Measurements from ENCODE around the gene PTH2R.

The PTH2R gene

GRCh38 chr2:208466920-208467298, 60.3 kb downstream of the PTH2R start:
- Histone ChIP-seq H2BK5ac (ENCODE audit: low read length) (no peak overlapping the region), H3K9ac (ENCODE audit: low read depth, low read length, poor library complexity) (no peak overlapping the region), H3K79me1 (ENCODE audit: low read depth, low read length) (no peaks in the 10 kb centered on the region), H3K36me3 (replicated peaks in 1 of 2; ENCODE audit: control insufficient read depth in 2 of 2, insufficient read depth in 2 of 2, low read length in 2 of 2) (no peaks in the 10 kb centered on the region), H3K27me3 (ENCODE audit: control insufficient read depth in 3 of 3, insufficient read depth in 3 of 3, low read depth in 1 of 3, low read length in 3 of 3) (no peaks in the 10 kb centered on the region), H2BK12ac (ENCODE audit: low read length) (no peak overlapping the region), H3K27ac (replicated peaks; ENCODE audit: low read length) (no peak overlapping the region), H3K18ac (ENCODE audit: low read length) (no peak overlapping the region), H3K9me3 (replicated peaks in 1 of 2; ENCODE audit: control insufficient read depth in 2 of 2, insufficient read depth in 1 of 2, low read depth in 1 of 2, low read length in 2 of 2) (no peaks in the 10 kb centered on the region), H3K4me2 (ENCODE audit: insufficient read depth, low read length, poor library complexity, severe bottlenecking) (no peak overlapping the region), H3K4me1 (ENCODE audit: control insufficient read depth in 2 of 2, insufficient read depth in 1 of 2, low read depth in 1 of 2, low read length in 2 of 2) (no peaks in the 10 kb centered on the region), H2BK15ac (ENCODE audit: low read length) (no peak overlapping the region), H3K4ac (ENCODE audit: low read length) (no peak overlapping the region), H4K8ac (ENCODE audit: low read depth, low read length) (no peak overlapping the region), H2BK120ac (ENCODE audit: low read depth, low read length) (no peak overlapping the region), H2AFZ (ENCODE audit: low read length) (no peak overlapping the region), H3K14ac (ENCODE audit: low read length) (no peak overlapping the region), H3K23ac (ENCODE audit: low read depth, low read length, poor library complexity) (no peak overlapping the region), H3K4me3 (ENCODE audit: low read length in 2 of 2) (no peak overlapping the region), H2AK5ac (ENCODE audit: low read depth, low read length) (no peak overlapping the region), H4K91ac (ENCODE audit: low read depth, low read length, poor library complexity) (no peak overlapping the region)
- no peak for DNase-seq (ENCODE audit: low spot score)
- WGBS, 2 donors (ENCODE audit: extremely low coverage in 2 of 2, insufficient read length in 2 of 2, insufficient replicate concordance in 1 of 2) = no CpG with 5 or more reads among the region's 1 CpG

GRCh38 chr2:208467564-208467963, 61.0 kb downstream of the PTH2R start:
- Histone ChIP-seq H2BK5ac (ENCODE audit: low read length) (no peak overlapping the region), H3K27me3 (ENCODE audit: control insufficient read depth in 3 of 3, insufficient read depth in 3 of 3, low read depth in 1 of 3, low read length in 3 of 3) (no peaks in the 10 kb centered on the region), H2BK120ac (ENCODE audit: low read depth, low read length) (no peak overlapping the region), H3K4ac (ENCODE audit: low read length) (no peak overlapping the region), H3K4me1 (ENCODE audit: control insufficient read depth in 2 of 2, insufficient read depth in 1 of 2, low read depth in 1 of 2, low read length in 2 of 2) (no peaks in the 10 kb centered on the region), H3K9ac (ENCODE audit: low read depth, low read length, poor library complexity) (no peak overlapping the region), H3K23ac (ENCODE audit: low read depth, low read length, poor library complexity) (no peak overlapping the region), H3K27ac (replicated peaks; ENCODE audit: low read length) (no peak overlapping the region), H2BK15ac (ENCODE audit: low read length) (no peak overlapping the region), H3K9me3 (replicated peaks in 1 of 2; ENCODE audit: control insufficient read depth in 2 of 2, insufficient read depth in 1 of 2, low read depth in 1 of 2, low read length in 2 of 2) (no peaks in the 10 kb centered on the region), H4K8ac (ENCODE audit: low read depth, low read length) (no peak overlapping the region), H2AK5ac (ENCODE audit: low read depth, low read length) (no peak overlapping the region), H4K91ac (ENCODE audit: low read depth, low read length, poor library complexity) (no peak overlapping the region), H3K79me1 (ENCODE audit: low read depth, low read length) (no peaks in the 10 kb centered on the region), H3K4me3 (ENCODE audit: low read length in 2 of 2) (no peak overlapping the region), H3K18ac (ENCODE audit: low read length) (no peak overlapping the region), H3K4me2 (ENCODE audit: insufficient read depth, low read length, poor library complexity, severe bottlenecking) (no peak overlapping the region), H2BK12ac (ENCODE audit: low read length) (no peak overlapping the region), H3K14ac (ENCODE audit: low read length) (no peak overlapping the region), H3K36me3 (replicated peaks in 1 of 2; ENCODE audit: control insufficient read depth in 2 of 2, insufficient read depth in 2 of 2, low read length in 2 of 2) (no peaks in the 10 kb centered on the region), H2AFZ (ENCODE audit: low read length) (no peak overlapping the region)
- WGBS, 2 donors (ENCODE audit: extremely low coverage in 2 of 2, insufficient read length in 2 of 2, insufficient replicate concordance in 1 of 2) = no CpG with 5 or more reads among the region's 1 CpG
- DNase-seq (ENCODE audit: low spot score) = no peak

GRCh38 chr2:208477741-208478140, 71.1 kb downstream of the PTH2R start:
- no peak overlapping the region for H3K27ac ChIP-seq (replicated peaks; ENCODE audit: low read length)
- no peaks in the 10 kb centered on the region for H3K9me3 ChIP-seq (replicated peaks in 1 of 2; ENCODE audit: control insufficient read depth in 2 of 2, insufficient read depth in 1 of 2, low read depth in 1 of 2, low read length in 2 of 2)
- H4K8ac ChIP-seq (ENCODE audit: low read depth, low read length) = no peak overlapping the region
- H3K79me1 ChIP-seq (ENCODE audit: low read depth, low read length) = no peaks in the 10 kb centered on the region
- no peak overlapping the region for H3K23ac ChIP-seq (ENCODE audit: low read depth, low read length, poor library complexity)
- DNase-seq (ENCODE audit: low spot score) = no peak
- H2BK120ac ChIP-seq (ENCODE audit: low read depth, low read length) = no peak overlapping the region
- no peak overlapping the region for H2BK15ac ChIP-seq (ENCODE audit: low read length)
- H3K27me3 ChIP-seq (ENCODE audit: control insufficient read depth in 3 of 3, insufficient read depth in 3 of 3, low read depth in 1 of 3, low read length in 3 of 3) = no peaks in the 10 kb centered on the region
- H2AFZ ChIP-seq (ENCODE audit: low read length) = no peak overlapping the region
- no peak overlapping the region for H3K4me2 ChIP-seq (ENCODE audit: insufficient read depth, low read length, poor library complexity, severe bottlenecking)
- H2BK5ac ChIP-seq (ENCODE audit: low read length) = no peak overlapping the region
- H3K4me3 ChIP-seq (ENCODE audit: low read length in 2 of 2) = no peak overlapping the region
- H3K14ac ChIP-seq (ENCODE audit: low read length) = no peak overlapping the region
- H2AK5ac ChIP-seq (ENCODE audit: low read depth, low read length) = no peak overlapping the region
- no peaks in the 10 kb centered on the region for H3K36me3 ChIP-seq (replicated peaks in 1 of 2; ENCODE audit: control insufficient read depth in 2 of 2, insufficient read depth in 2 of 2, low read length in 2 of 2)
- H3K18ac ChIP-seq (ENCODE audit: low read length) = no peak overlapping the region
- H4K91ac ChIP-seq (ENCODE audit: low read depth, low read length, poor library complexity) = no peak overlapping the region
- H2BK12ac ChIP-seq (ENCODE audit: low read length) = no peak overlapping the region
- H3K4me1 ChIP-seq (ENCODE audit: control insufficient read depth in 2 of 2, insufficient read depth in 1 of 2, low read depth in 1 of 2, low read length in 2 of 2) = no peaks in the 10 kb centered on the region
- H3K4ac ChIP-seq (ENCODE audit: low read length) = no peak overlapping the region
- no peak overlapping the region for H3K9ac ChIP-seq (ENCODE audit: low read depth, low read length, poor library complexity)

- Histone ChIP-seq H2AK5ac (ENCODE audit: low read depth, low read length) (no peak overlapping the region), H3K9ac (ENCODE audit: low read depth, low read length, poor library complexity) (no peak overlapping the region), H2AFZ (ENCODE audit: low read length) (no peak overlapping the region), H4K91ac (ENCODE audit: low read depth, low read length, poor library complexity) (no peak overlapping the region), H3K23ac (ENCODE audit: low read depth, low read length, poor library complexity) (no peak overlapping the region), H3K36me3 (replicated peaks in 1 of 2; ENCODE audit: control insufficient read depth in 2 of 2, insufficient read depth in 2 of 2, low read length in 2 of 2) (no peaks in the 10 kb centered on the region), H3K79me1 (ENCODE audit: low read depth, low read length) (no peaks in the 10 kb centered on the region), H3K9me3 (replicated peaks in 1 of 2; ENCODE audit: control insufficient read depth in 2 of 2, insufficient read depth in 1 of 2, low read depth in 1 of 2, low read length in 2 of 2) (no peaks in the 10 kb centered on the region), H3K27me3 (ENCODE audit: control insufficient read depth in 3 of 3, insufficient read depth in 3 of 3, low read depth in 1 of 3, low read length in 3 of 3) (no peaks in the 10 kb centered on the region), H3K4ac (ENCODE audit: low read length) (no peak overlapping the region), H3K14ac (ENCODE audit: low read length) (no peak overlapping the region), H2BK120ac (ENCODE audit: low read depth, low read length) (no peak overlapping the region), H3K18ac (ENCODE audit: low read length) (no peak overlapping the region), H4K8ac (ENCODE audit: low read depth, low read length) (no peak overlapping the region), H3K4me3 (ENCODE audit: low read length in 2 of 2) (no peak overlapping the region), H2BK15ac (ENCODE audit: low read length) (no peak overlapping the region), H2BK5ac (ENCODE audit: low read length) (no peak overlapping the region), H2BK12ac (ENCODE audit: low read length) (no peak overlapping the region), H3K4me1 (ENCODE audit: control insufficient read depth in 2 of 2, insufficient read depth in 1 of 2, low read depth in 1 of 2, low read length in 2 of 2) (no peaks in the 10 kb centered on the region), H3K4me2 (ENCODE audit: insufficient read depth, low read length, poor library complexity, severe bottlenecking) (no peak overlapping the region), H3K27ac (replicated peaks; ENCODE audit: low read length) (no peak overlapping the region)
- no peak for DNase-seq (ENCODE audit: low spot score)
- no CpG with 5 or more reads among the region's 5 CpGs for WGBS, 2 donors (ENCODE audit: extremely low coverage in 2 of 2, insufficient read length in 2 of 2, insufficient replicate concordance in 1 of 2)
Measured at GRCh38 chr2:208479342-208479741, 72.8 kb downstream of the PTH2R start.
